ENCODE results near the gene ABI1. TPM values are rescaled to one million over a fixed set of nuclear protein-coding genes. Genes with fewer than 3 reads are reported as not detected.

The ABI1 gene
- total and polyA plus RNA-seq, 2 donors (not counting 1 experiment from before 2014, with no cell fraction given) = 29.4 to 74.3 TPM

DNA sequence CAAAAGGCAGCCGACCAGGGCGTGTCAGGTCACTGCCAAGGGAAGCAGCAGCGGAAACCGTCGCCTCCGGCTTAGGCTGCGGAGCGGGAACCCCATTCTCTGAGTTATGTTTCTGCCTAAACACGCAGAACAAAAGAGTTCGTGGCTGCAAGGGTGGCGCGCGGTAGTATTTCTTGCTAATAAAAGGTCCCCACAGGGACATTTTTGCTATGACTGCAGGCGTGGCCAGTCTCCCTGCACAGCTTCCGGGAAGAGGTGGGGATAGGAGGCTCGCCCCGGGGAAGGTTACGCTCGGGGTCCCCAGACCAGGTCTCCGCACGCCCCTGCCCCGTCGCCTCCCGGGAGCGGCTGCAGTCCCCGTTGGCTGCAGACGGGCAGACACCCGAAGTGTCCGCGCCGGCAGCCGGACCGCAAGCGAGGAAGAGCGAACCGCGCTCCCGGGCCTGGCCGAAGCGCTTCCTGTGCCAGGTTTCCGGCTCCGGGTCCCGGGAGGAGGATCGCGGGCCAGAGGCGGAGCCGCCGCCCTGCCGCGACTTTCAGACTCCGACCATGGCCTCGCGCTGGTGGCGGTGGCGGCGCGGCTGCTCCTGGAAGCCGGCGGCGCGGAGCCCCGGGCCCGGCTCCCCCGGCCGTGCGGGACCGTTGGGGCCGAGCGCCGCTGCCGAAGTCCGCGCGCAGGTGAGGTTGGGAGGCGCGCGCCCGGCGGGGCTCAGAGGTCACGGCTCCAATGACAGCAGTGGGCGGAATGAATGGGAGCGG, 163.4 kb downstream of the ABI1 start, which contains the start of gene PDSS1:
PDSS1 (plus strand) TSS at position 539 of the 759 bp plus-strand sequence; CDS start at position 550, 11 bp downstream.
- Histone ChIP-seq H3K4me1 (ENCODE audit: control insufficient read depth, extremely low read depth, insufficient read depth, low read length) (peaks cover 4% of the 10 kb centered on the region), H3K36me3 (ENCODE audit: control insufficient read depth, insufficient read depth, low read length) (no peaks in the 10 kb centered on the region), H3K79me2 (ENCODE audit: control insufficient read depth, insufficient read depth, low read length) (peaks cover 41% of the 10 kb centered on the region), H2AFZ (ENCODE audit: low read length) (peak within 1 kb of the TSS; percentile 90), H3K27me3 (ENCODE audit: control insufficient read depth, insufficient read depth, low read length) (no peaks in the 10 kb centered on the region), H3K4me2 (ENCODE audit: extremely low read depth, insufficient read depth, low read length) (peak within 1 kb of the TSS; percentile 90), H4K20me1 (ENCODE audit: control insufficient read depth, extremely low read depth, insufficient read depth, low read length) (no peaks in the 10 kb centered on the region), H3K4me3 (replicated peaks in 1 of 4; ENCODE audit: control extremely low read depth in 1 of 4, insufficient read depth in 1 of 4, low read depth in 3 of 4, low read length in 4 of 4) (peak within 1 kb of the TSS; percentile 78 to 91 (median 88)), H3K9me3 (ENCODE audit: control insufficient read depth, insufficient read depth, low read depth, low read length) (no peaks in the 10 kb centered on the region), H3K9ac (ENCODE audit: insufficient read depth, low read length) (peak within 1 kb of the TSS; percentile 77), H3K27ac (ENCODE audit: insufficient read depth, low read length) (peak within 1 kb of the TSS; percentile 84)
- TF ChIP-seq, protein P1, sequence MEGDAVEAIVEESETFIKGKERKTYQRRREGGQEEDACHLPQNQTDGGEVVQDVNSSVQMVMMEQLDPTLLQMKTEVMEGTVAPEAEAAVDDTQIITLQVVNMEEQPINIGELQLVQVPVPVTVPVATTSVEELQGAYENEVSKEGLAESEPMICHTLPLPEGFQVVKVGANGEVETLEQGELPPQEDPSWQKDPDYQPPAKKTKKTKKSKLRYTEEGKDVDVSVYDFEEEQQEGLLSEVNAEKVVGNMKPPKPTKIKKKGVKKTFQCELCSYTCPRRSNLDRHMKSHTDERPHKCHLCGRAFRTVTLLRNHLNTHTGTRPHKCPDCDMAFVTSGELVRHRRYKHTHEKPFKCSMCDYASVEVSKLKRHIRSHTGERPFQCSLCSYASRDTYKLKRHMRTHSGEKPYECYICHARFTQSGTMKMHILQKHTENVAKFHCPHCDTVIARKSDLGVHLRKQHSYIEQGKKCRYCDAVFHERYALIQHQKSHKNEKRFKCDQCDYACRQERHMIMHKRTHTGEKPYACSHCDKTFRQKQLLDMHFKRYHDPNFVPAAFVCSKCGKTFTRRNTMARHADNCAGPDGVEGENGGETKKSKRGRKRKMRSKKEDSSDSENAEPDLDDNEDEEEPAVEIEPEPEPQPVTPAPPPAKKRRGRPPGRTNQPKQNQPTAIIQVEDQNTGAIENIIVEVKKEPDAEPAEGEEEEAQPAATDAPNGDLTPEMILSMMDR (conservative IDR thresholded peaks at IDR 0.05 in 1 of 2, IDR thresholded peaks at IDR 0.05 in 1 of 2; ENCODE audit: low read depth in 1 of 2, low read length in 2 of 2) = no peak
- TF ChIP-seq EZH2 (IDR thresholded peaks at IDR 0.05; ENCODE audit: low read length, missing control alignments) = no peak
- peak; percentile 62 to 64 for DNase-seq (ENCODE audit: low read depth in 2 of 2)

DNA sequence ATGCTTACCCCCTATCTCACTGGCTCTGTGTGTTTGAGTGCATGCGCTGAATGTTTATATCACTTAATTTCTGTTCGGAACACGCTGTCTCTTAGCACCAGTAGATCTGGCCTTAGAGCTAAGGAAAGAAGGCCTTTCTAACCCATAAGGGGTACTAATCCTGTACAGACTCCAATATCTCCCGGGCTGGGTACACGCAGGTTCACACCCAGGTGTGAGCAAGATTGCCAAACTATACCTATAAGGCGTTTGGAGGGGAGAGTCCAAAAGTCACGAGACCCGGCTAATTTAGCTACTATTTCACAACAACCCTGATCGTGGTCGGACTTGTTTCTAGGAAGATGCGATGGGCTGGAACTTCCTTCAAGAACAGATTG, 164.0 kb downstream of the ABI1 start:
- Histone ChIP-seq H3K36me3 (ENCODE audit: control insufficient read depth, insufficient read depth, low read length) (no peaks in the 10 kb centered on the region), H3K4me1 (ENCODE audit: control insufficient read depth, extremely low read depth, insufficient read depth, low read length) (peaks cover 4% of the 10 kb centered on the region), H3K4me2 (ENCODE audit: extremely low read depth, insufficient read depth, low read length) (peak overlapping the region; percentile 90), H3K4me3 (replicated peaks in 1 of 4; ENCODE audit: control extremely low read depth in 1 of 4, insufficient read depth in 1 of 4, low read depth in 3 of 4, low read length in 4 of 4) (peak overlapping the region; percentile 78 to 91 (median 88)), H3K9me3 (ENCODE audit: control insufficient read depth, insufficient read depth, low read depth, low read length) (no peaks in the 10 kb centered on the region), H2AFZ (ENCODE audit: low read length) (peak overlapping the region; percentile 90), H4K20me1 (ENCODE audit: control insufficient read depth, extremely low read depth, insufficient read depth, low read length) (no peaks in the 10 kb centered on the region), H3K9ac (ENCODE audit: insufficient read depth, low read length) (peak overlapping the region; percentile 77), H3K27ac (ENCODE audit: insufficient read depth, low read length) (peak overlapping the region; percentile 84), H3K27me3 (ENCODE audit: control insufficient read depth, insufficient read depth, low read length) (no peaks in the 10 kb centered on the region), H3K79me2 (ENCODE audit: control insufficient read depth, insufficient read depth, low read length) (peaks cover 36% of the 10 kb centered on the region)
- DNase-seq (ENCODE audit: low read depth in 2 of 2) = peak in 1 of 2 donors; percentile 68
- no peak for TF ChIP-seq EZH2 (IDR thresholded peaks at IDR 0.05; ENCODE audit: low read length, missing control alignments)
- TF ChIP-seq, protein P1 (conservative IDR thresholded peaks at IDR 0.05 in 1 of 2, IDR thresholded peaks at IDR 0.05 in 1 of 2; ENCODE audit: low read depth in 1 of 2, low read length in 2 of 2) = no peak

Other genes starting within 250 kb of the ABI1 start
- 1.8 and 3.1 TPM in 2 replicates for gene PDSS1, start 163.3 kb downstream of the ABI1 start, total RNA-seq
- gene PDSS1, start 163.3 kb downstream of the ABI1 start, polyA plus RNA-seq = 11.1 and 16.5 TPM in 2 replicates
- gene ANKRD26, start 239.5 kb upstream of the ABI1 start, total RNA-seq = 11.0 and 11.7 TPM in 2 replicates
- 1.9 and 2.5 TPM in 2 replicates for gene ANKRD26, start 239.5 kb upstream of the ABI1 start, polyA plus RNA-seq

Data from fibroblast of lung (primary cell).